ENCODE measurements around the gene NDUFS7.

NDUFS7 gene

GRCh38 chr19:1373534-1374249 is 10.0 kb upstream of the NDUFS7 start:
- DNase-seq = no peak
- Histone ChIP-seq H3K4me2 (ENCODE audit: low read length) (no peak overlapping the region), H3K14ac (ENCODE audit: low read length) (no peak overlapping the region), H2BK12ac (ENCODE audit: low read length) (no peak overlapping the region), H3K18ac (ENCODE audit: low read length) (no peak overlapping the region), H4K12ac (ENCODE audit: low read depth, low read length) (no peak overlapping the region), H3K4ac (ENCODE audit: low read depth, low read length) (no peak overlapping the region), H3K27me3 (ENCODE audit: insufficient read depth, low read length) (no peaks in the 10 kb centered on the region), H2BK120ac (ENCODE audit: insufficient read depth, low read length, poor library complexity) (no peak overlapping the region), H2AK5ac (ENCODE audit: low read length) (no peak overlapping the region), H3K4me1 (ENCODE audit: control insufficient read depth in 1 of 2, insufficient read depth in 2 of 2, low read length in 2 of 2) (no peaks in the 10 kb centered on the region), H3K4me3 (ENCODE audit: low read depth, low read length) (no peak overlapping the region), H2BK5ac (ENCODE audit: low read depth, low read length, poor library complexity) (no peak overlapping the region), H2AFZ (ENCODE audit: insufficient read depth, low read length, poor library complexity) (no peak overlapping the region), H3K9me3 (ENCODE audit: insufficient read depth, low read depth, low read length) (peaks cover 5% of the 10 kb centered on the region), H3K79me2 (ENCODE audit: control insufficient read depth, insufficient read depth, low read length, poor library complexity) (no peaks in the 10 kb centered on the region), H3K79me1 (ENCODE audit: low read length) (no peaks in the 10 kb centered on the region), H3K36me3 (ENCODE audit: control insufficient read depth in 1 of 2, insufficient read depth in 2 of 2, low read length in 2 of 2) (peaks cover 65 to 68% of the 10 kb centered on the region in 2 experiments), H3K23ac (ENCODE audit: low read length) (no peak overlapping the region), H4K91ac (ENCODE audit: low read depth, low read length) (no peak overlapping the region), H3K9ac (ENCODE audit: low read length) (no peak overlapping the region), H3K27ac (ENCODE audit: low read depth, low read length) (no peak overlapping the region), H4K8ac (ENCODE audit: low read depth, low read length) (no peak overlapping the region)
- WGBS (ENCODE audit: extremely low coverage, insufficient coverage, insufficient read length) = no CpG with 5 or more reads among the region's 22 CpGs

- Histone ChIP-seq H3K27me3 (ENCODE audit: insufficient read depth, low read length) (no peaks in the 10 kb centered on the region), H3K14ac (ENCODE audit: low read length) (no peak overlapping the region), H4K12ac (ENCODE audit: low read depth, low read length) (no peak overlapping the region), H3K4me2 (ENCODE audit: low read length) (no peak overlapping the region), H3K36me3 (ENCODE audit: control insufficient read depth in 1 of 2, insufficient read depth in 2 of 2, low read length in 2 of 2) (peaks cover 59 to 64% of the 10 kb centered on the region in 2 experiments), H4K8ac (ENCODE audit: low read depth, low read length) (no peak overlapping the region), H2AFZ (ENCODE audit: insufficient read depth, low read length, poor library complexity) (no peak overlapping the region), H2BK120ac (ENCODE audit: insufficient read depth, low read length, poor library complexity) (no peak overlapping the region), H3K79me1 (ENCODE audit: low read length) (no peaks in the 10 kb centered on the region), H3K9me3 (ENCODE audit: insufficient read depth, low read depth, low read length) (peaks cover 6% of the 10 kb centered on the region), H4K91ac (ENCODE audit: low read depth, low read length) (no peak overlapping the region), H3K27ac (ENCODE audit: low read depth, low read length) (no peak overlapping the region), H3K9ac (ENCODE audit: low read length) (no peak overlapping the region), H2BK12ac (ENCODE audit: low read length) (no peak overlapping the region), H3K4ac (ENCODE audit: low read depth, low read length) (no peak overlapping the region), H3K79me2 (ENCODE audit: control insufficient read depth, insufficient read depth, low read length, poor library complexity) (no peaks in the 10 kb centered on the region), H3K18ac (ENCODE audit: low read length) (no peak overlapping the region), H3K4me3 (ENCODE audit: low read depth, low read length) (no peak overlapping the region), H3K23ac (ENCODE audit: low read length) (no peak overlapping the region), H2BK5ac (ENCODE audit: low read depth, low read length, poor library complexity) (no peak overlapping the region), H3K4me1 (ENCODE audit: control insufficient read depth in 1 of 2, insufficient read depth in 2 of 2, low read length in 2 of 2) (no peaks in the 10 kb centered on the region), H2AK5ac (ENCODE audit: low read length) (no peak overlapping the region)
- no CpG with 5 or more reads among the region's 12 CpGs for WGBS (ENCODE audit: extremely low coverage, insufficient coverage, insufficient read length)
- DNase-seq = no peak
Observed at GRCh38 chr19:1374250-1374577, 9.5 kb upstream of the NDUFS7 start.

- H4K91ac ChIP-seq (ENCODE audit: low read depth, low read length) = no peak overlapping the region
- H3K14ac ChIP-seq (ENCODE audit: low read length) = no peak overlapping the region
- H3K79me2 ChIP-seq (ENCODE audit: control insufficient read depth, insufficient read depth, low read length, poor library complexity) = no peaks in the 10 kb centered on the region
- H3K27ac ChIP-seq (ENCODE audit: low read depth, low read length) = no peak overlapping the region
- no peak overlapping the region for H3K23ac ChIP-seq (ENCODE audit: low read length)
- no peaks in the 10 kb centered on the region for H3K79me1 ChIP-seq (ENCODE audit: low read length)
- no peak overlapping the region for H2BK5ac ChIP-seq (ENCODE audit: low read depth, low read length, poor library complexity)
- no peaks in the 10 kb centered on the region for H3K27me3 ChIP-seq (ENCODE audit: insufficient read depth, low read length)
- WGBS (ENCODE audit: extremely low coverage, insufficient coverage, insufficient read length) = no CpG with 5 or more reads among the region's 17 CpGs
- no peaks in the 10 kb centered on the region for H3K4me1 ChIP-seq (ENCODE audit: control insufficient read depth in 1 of 2, insufficient read depth in 2 of 2, low read length in 2 of 2)
- H2AK5ac ChIP-seq (ENCODE audit: low read length) = no peak overlapping the region
- H3K4me3 ChIP-seq (ENCODE audit: low read depth, low read length) = no peak overlapping the region
- H3K4ac ChIP-seq (ENCODE audit: low read depth, low read length) = no peak overlapping the region
- H3K4me2 ChIP-seq (ENCODE audit: low read length) = no peak overlapping the region
- no peak for DNase-seq
- H3K9me3 ChIP-seq (ENCODE audit: insufficient read depth, low read depth, low read length) = peaks cover 6% of the 10 kb centered on the region
- peaks cover 39 to 42% of the 10 kb centered on the region in 2 experiments for H3K36me3 ChIP-seq (ENCODE audit: control insufficient read depth in 1 of 2, insufficient read depth in 2 of 2, low read length in 2 of 2)
- H4K12ac ChIP-seq (ENCODE audit: low read depth, low read length) = no peak overlapping the region
- no peak overlapping the region for H2BK120ac ChIP-seq (ENCODE audit: insufficient read depth, low read length, poor library complexity)
- H3K9ac ChIP-seq (ENCODE audit: low read length) = no peak overlapping the region
- H2BK12ac ChIP-seq (ENCODE audit: low read length) = no peak overlapping the region
- H4K8ac ChIP-seq (ENCODE audit: low read depth, low read length) = no peak overlapping the region
- no peak overlapping the region for H2AFZ ChIP-seq (ENCODE audit: insufficient read depth, low read length, poor library complexity)
- H3K18ac ChIP-seq (ENCODE audit: low read length) = no peak overlapping the region
Observed at GRCh38 chr19:1376415-1376805, 7.3 kb upstream of the NDUFS7 start.

GRCh38 chr19:1377176-1377964 is 6.3 kb upstream of the NDUFS7 start:
- Histone ChIP-seq H3K18ac (ENCODE audit: low read length) (no peak overlapping the region), H3K23ac (ENCODE audit: low read length) (no peak overlapping the region), H3K9me3 (ENCODE audit: insufficient read depth, low read depth, low read length) (peaks cover 6% of the 10 kb centered on the region)

More at GRCh38 chr19:1377176-1377964, 6.3 kb upstream of the NDUFS7 start:
- Histone ChIP-seq H3K14ac (ENCODE audit: low read length) (no peak overlapping the region), H3K4ac (ENCODE audit: low read depth, low read length) (no peak overlapping the region), H3K4me3 (ENCODE audit: low read depth, low read length) (no peak overlapping the region), H2BK120ac (ENCODE audit: insufficient read depth, low read length, poor library complexity) (no peak overlapping the region), H3K36me3 (ENCODE audit: control insufficient read depth in 1 of 2, insufficient read depth in 2 of 2, low read length in 2 of 2) (peaks cover 36 to 39% of the 10 kb centered on the region in 2 experiments), H4K8ac (ENCODE audit: low read depth, low read length) (no peak overlapping the region), H2AK5ac (ENCODE audit: low read length) (no peak overlapping the region), H3K27ac (ENCODE audit: low read depth, low read length) (no peak overlapping the region), H4K91ac (ENCODE audit: low read depth, low read length) (no peak overlapping the region), H3K79me2 (ENCODE audit: control insufficient read depth, insufficient read depth, low read length, poor library complexity) (no peaks in the 10 kb centered on the region), H3K4me2 (ENCODE audit: low read length) (no peak overlapping the region), H3K27me3 (ENCODE audit: insufficient read depth, low read length) (no peaks in the 10 kb centered on the region), H3K4me1 (ENCODE audit: control insufficient read depth in 1 of 2, insufficient read depth in 2 of 2, low read length in 2 of 2) (no peaks in the 10 kb centered on the region), H3K9ac (ENCODE audit: low read length) (no peak overlapping the region), H2BK12ac (ENCODE audit: low read length) (no peak overlapping the region), H4K12ac (ENCODE audit: low read depth, low read length) (no peak overlapping the region), H3K79me1 (ENCODE audit: low read length) (no peaks in the 10 kb centered on the region), H2AFZ (ENCODE audit: insufficient read depth, low read length, poor library complexity) (no peak overlapping the region), H2BK5ac (ENCODE audit: low read depth, low read length, poor library complexity) (no peak overlapping the region)
- no CpG with 5 or more reads among the region's 43 CpGs for WGBS (ENCODE audit: extremely low coverage, insufficient coverage, insufficient read length)
- no peak for DNase-seq
